Measurements from ENCODE around the gene MYZAP.

GRCh38 chr15:57624730-57625129, 33.0 kb downstream of the MYZAP start:
- TF ChIP-seq CTCF (IDR thresholded peaks at IDR 0.05): no peak
- no peak for TF ChIP-seq PHF8 (IDR thresholded peaks at IDR 0.05; ENCODE audit: borderline replicate concordance, low read depth)
- no peak for TF ChIP-seq MAX (IDR thresholded peaks at IDR 0.05)
- no peak for TF ChIP-seq SMC3 (IDR thresholded peaks at IDR 0.05)
- no peak for TF ChIP-seq RARB (CRISPR knock-in tag; IDR thresholded peaks at IDR 0.05)
- no peak for TF ChIP-seq JUNB (IDR thresholded peaks at IDR 0.05)
- TF ChIP-seq CEBPB (IDR thresholded peaks at IDR 0.05): no peak
- TF ChIP-seq POLR2A (IDR thresholded peaks at IDR 0.05; ENCODE audit: low read length): no peak
- TF ChIP-seq ZSCAN20 (CRISPR knock-in tag; IDR thresholded peaks at IDR 0.05): no peak
- TF ChIP-seq CHD2 (IDR thresholded peaks at IDR 0.05; ENCODE audit: low read length, partially characterized antibody): no peak
- no peak for TF ChIP-seq NPAS2 (CRISPR knock-in tag; IDR thresholded peaks at IDR 0.05; ENCODE audit: borderline replicate concordance)
- no peak for TF ChIP-seq BHLHE40 (IDR thresholded peaks at IDR 0.05; ENCODE audit: low read depth, low read length)
- no peak for TF ChIP-seq NR3C1 (IDR thresholded peaks at IDR 0.05)
- TF ChIP-seq CHD4 (IDR thresholded peaks at IDR 0.05; ENCODE audit: borderline replicate concordance): no peak
